ENCODE measurements around the gene RRBP1.

Gene RRBP1

DNA sequence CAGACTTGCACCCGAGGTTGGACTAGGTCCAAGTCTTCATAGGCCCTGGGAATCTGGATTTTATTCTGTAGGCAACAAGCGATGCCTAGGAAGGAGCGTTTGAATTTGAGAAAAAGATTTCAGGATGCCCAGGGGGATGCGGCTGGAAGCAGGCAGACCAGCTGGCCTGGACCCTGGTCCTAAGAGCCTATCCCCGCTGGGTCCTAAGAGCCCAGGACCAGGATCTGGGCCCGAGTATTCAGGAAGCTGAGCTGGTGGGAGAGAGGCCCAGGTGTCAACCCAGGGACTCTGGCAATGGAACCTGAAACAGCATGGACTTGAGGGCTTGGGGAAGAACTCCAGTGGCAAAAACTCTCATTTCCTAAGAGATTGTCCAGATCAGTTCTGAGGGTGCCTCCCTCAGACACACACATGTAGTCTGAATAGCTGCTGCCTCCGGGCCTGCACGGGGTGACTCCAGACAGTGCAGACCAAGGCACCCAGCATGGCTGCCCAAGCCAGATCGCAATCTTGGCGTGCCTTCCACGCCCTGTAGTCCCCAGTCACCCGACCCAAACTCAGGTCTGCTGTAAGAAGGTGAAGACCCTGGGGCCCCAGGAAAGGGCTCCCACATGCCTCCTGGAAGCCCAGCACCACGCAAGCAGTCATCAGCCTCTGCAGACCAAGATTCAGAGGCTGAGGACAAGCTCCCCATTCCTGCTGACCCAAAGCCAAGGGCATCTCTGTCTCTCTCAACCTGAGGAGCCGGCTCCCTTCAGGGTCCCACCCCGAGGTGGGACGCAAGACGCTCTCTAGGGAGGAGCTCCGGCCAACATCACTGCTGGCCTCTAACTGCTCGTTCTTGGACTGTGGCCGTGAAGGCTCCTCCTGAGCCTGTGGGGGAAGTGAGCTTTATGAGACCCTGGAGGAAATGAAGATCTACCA lies 34.4 kb downstream of the RRBP1 start:
- no peak for DNase-seq

DNA sequence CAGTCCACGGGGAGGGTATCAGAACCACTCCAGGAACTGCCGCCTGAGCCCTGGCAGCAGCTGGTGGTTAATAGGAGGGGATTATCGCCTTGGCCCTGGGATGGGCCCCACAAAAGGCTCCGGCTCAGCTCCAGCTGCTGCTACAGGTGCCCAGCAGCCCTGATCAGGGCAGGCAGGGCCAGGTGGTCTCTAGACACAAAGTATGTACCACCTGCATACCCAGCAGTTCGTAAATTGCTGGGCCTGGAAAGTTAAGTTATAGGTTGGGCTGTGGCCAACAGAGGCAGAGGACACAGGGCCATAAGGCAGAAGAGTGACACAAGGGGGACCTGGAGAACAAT lies 35.1 kb downstream of the RRBP1 start:
- DNase-seq: peak; percentile 46

DNA sequence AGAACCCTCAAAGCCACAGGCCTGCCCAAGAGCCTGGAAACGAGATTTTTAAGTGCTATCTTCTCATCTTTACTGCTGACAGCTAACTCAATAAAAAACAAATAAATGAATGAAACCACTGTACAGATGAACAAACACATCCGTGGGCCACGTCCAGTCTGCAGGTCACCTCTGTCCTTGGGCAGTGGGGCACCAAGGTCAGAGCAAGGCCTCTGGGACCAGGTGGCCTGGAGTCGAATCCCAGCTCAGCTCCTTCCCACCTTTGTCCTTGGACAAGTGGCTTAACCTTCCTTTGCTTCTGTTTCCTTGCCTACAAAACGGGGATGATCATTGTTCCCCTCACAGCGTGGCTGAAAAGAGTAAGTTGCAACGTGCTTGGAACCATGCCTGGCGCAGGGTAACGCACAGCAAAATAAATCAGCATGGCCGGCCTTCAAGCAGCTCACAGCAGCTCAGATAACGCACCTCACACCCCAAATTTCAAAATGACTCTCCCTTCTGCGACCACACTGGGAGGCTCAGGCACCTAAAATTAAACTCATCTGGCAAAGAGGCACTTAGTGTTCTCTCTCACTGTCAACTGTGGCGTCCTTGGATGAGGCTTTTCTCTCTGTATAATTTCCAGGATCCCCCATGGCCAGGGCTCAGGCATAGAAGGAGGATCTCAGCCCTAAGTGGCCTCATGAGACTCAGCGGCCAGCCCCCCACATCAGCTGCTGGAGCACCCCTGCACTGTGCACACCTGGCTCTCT lies 35.7 kb downstream of the RRBP1 start:
- peak; percentile 34 for DNase-seq

DNA sequence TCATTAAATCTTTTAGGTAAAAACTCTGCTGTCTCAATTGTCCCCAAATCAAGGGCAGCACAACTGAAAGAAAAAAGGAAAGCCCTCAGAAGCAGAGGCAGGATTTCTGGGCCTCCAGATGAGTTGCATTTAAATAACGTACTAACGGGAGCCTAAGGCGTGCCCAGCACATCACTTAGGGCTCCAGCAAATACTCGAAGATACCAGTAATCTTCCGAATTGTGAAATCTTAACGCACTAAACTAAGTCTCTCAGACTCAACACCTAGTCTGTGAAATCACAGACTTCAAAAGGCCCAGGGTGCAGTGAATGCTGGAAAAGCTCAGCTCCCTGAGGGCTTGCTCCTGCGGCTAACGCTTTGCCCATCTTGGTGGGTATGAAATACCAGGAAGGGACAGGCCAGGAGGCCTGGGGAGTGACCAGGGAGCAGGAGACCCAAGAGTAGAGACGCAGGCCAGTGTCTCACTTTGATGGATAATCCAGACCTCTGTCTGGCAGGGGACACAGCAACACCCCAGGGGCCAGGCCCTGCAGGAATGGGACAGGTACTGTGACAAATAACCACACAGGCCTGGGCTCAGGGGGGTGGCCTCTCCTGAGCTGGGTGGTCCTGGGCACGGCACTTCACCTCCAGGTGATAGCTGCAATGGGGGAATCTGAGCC lies 36.4 kb downstream of the RRBP1 start:
- DNase-seq: no peak

DNA sequence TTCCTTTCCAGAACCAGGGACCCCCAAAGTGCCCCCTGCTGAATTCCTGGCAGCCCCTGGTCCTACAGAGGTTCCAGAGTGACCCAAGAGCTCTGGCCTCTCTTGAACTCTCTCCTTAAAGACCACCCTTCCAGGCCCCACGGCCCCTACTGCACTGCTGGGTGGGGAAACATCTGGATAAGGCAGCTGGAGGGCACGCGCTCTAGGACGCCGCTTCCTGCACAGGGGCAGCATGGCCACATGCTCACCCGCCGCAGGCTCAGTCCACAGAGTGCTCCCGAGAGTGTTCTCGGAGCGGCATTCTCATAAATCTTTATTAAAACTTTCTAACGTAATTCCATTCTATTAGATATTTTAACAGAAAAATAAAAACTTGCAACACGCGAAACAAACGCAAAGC lies 37.0 kb downstream of the RRBP1 start:
- no peak for DNase-seq

DNA sequence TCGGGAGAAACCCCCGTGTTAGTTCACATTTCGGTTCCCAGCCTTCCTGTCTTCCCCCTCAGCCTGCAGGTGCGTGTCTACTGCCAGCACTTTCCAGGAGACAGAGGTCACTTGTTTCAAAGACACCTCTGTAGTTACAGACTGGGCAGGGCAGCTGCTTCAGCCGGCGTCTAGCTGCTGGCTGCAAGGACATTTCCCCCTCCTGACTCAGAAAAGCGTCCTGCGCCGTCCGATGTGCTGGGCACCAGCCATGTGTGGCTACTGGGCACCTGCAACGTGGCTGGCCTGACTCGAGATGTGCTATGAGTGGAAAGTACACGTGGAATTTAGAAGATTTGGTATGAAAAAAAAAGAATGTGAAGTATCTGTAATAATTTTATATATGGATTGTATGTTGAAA lies 37.6 kb downstream of the RRBP1 start:
- no peak for DNase-seq

DNA sequence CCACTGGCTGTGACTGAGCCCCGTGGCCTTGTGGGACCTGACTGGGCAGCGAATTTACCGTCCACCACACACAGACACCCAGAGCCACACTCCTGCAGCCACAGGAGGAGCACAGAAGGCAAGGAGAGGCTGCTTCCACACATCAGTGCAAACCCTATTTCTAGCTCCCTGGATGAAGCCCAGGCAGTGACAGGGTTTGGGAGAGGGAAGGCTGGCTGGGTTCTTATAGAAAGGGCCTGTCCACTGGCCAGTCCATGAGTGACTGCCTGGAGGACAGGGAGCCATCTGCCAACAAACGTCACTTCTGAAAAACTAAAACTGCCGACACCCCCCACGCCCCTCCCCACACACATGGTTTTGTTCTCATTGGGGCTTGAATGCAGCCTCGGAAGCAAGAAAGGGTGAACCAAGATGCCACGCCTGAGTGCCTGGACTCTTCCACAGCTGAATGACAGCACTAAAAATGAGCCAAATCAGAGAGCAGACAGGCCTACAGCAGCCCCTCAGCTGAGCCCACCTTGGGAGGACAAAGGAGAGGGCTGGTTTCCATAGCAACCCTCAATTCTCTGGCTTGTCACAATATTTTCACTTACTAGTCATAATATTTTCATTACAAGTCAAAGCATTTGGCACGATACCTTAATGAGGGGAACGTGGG lies 38.4 kb downstream of the RRBP1 start:
- no peak for DNase-seq

DNA sequence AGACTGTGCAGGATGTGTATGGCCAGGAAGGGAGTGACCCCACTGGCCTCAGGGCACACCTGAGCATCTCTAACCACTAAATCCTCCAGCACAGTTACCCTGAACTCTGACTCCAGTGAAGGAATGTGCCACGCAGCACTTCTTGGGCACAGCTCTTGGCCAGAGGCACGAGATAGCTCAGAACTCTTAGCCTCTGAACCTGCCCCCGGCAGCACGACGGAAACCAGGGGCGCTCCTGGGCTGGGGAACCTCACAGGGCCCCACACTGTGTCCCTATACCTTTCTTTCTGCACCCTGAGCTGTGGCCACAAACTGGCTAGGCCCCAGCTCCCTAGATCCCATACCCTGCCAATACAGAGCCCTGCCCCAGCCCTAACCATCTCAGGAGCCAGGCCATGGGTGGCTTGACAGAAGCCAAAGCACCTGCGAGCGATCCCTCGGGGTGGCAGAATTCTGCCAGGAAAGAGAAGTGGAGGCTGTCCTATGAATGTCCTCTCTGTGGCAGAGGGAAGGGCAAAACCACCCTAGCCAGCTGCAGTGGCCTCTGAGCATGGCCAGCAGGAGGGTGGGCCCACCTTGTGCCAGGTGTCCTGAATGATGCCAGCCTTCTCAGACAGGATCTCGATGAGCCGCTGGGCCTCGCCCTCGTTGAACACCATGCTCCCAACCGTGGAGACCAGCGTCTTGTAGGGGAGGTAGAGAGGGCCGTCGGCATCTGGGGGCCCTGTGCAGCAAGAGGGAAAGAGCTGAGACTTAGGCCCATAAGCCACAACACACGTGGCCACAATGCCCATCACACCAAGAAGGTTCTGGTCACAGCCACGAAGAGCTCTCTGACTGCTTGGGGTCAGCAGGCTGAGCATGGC lies 39.4 kb downstream of the RRBP1 start:
- DNase-seq: no peak

DNA sequence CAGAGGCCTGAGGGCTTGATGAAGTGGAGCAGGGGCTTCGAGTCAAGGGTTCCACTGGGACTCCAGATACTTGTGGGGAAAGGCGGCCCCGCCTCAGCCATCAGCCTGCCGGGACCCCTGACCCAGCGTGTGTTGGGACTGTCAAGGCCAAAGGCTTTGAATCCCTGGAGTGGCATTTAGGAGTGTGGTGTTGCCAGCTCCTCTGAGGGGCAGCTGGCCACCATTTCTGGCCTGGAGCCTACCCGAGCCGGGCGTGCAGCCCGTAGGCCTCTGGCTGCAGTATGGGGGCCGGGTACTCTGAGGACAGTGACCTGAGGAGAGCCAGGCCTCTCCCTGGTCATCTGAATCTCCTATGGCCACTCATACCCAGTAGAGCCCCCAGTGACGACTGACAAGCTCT lies 40.0 kb downstream of the RRBP1 start:
- no peak for DNase-seq

DNA sequence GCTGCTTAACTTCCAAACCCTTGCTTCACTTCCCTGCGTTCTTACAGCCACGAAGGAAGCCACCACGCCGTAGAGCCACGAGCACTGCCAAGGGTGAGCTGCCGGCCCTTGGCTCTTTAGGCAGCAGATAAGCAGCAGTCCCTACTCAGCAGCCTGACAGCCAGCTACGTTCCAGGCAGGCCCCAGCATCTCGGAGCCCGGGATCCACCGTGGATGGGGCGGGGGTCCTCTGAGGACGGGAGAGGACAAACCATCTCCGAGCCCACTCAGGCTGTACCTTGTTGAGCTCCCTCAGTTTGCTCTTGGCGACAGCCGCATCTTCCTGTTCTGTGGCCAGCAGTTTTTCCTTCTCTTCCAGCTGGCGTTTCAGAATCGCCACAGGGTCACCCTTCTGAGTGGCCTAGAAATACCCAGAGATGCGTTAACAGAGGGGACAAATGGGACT lies 40.5 kb downstream of the RRBP1 start:
- DNase-seq: no peak

DNA sequence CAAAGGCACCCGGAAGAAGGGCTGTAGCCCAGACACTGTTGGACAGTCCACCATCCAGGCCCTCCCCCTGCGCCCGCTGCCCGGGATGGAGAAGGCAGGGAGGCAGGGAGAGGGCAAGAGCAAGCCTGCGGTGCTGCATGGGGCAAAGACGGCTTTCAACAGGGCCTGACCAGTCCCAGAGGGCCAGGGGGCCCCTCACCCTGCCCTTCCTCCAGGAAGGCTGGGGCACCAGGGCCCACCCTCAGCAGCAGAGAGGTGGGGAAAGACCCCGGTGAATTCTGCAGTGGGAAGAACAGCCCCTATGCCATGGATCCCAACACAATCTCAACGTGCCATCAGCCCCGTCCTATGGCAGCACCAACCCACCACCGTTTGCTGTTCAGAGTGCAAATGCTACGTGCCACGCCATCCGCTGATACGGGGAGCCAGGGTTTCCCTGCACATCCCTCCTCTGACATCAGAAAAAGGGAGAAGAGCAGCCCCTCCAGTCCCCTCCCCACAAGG lies 41.1 kb downstream of the RRBP1 start:
- no peak for DNase-seq

DNA sequence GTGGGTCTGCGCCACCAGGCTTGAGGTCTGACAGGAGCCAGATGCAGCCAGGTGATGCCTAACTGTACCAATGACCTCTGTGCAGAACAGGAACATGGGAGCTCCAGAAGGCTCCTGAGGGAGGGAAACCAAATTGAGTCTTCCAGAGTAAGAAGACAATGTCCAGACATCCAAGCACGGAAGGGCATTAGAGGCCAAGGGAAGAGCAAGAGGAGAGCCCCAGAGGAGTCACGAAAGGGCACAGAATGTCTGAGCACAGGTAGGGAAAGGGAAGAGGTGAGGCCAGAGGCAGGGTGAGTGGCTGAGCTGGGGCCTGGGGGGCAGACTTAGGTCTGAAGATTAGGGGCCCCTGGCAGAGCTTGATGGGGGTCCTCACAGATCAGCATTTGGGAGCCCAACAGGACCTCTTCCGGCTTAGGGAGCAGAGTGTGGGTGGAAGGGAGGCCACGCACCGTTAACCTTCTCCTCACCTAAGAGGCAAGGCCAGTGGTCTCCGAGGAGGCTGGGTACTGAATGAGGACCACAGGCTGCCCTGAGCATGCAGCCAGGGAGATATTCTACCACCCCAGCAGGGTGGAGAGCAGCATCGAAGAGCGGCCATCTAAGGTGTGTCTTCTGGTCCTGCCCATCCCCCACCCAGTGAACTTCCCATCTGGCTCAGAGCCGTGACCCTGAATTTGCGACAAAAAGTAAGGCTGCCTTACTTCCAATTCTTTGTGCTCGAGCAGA lies 41.7 kb downstream of the RRBP1 start:
- no peak for DNase-seq

DNA sequence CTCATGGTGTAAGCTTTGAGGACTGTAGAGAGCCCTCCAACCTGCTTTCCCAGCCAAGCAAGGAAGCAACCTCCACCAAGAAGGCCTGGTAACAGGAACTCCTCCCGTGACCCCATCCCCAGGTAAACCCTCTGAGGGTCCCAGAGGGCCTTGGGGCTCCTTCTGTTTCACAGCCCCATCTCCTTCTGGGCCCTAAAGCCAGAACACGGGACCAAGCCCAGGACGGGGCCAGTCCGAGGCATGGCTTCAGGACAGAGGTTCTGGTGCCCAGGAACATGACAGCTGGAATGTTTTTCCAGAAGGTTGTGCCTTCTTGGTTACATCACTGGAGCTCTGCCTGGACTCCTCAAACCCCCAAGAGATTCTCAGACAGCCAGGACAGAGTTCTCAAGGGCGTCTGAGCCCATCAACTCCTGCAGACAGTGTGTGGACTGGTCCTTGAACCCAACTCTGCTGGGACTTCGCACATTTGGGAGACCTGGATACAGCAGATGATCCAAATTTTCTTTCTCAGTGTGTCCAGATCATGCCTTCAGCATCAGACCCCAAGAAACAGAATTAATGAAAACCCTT lies 43.1 kb downstream of the RRBP1 start:
- no peak for DNase-seq

DNA sequence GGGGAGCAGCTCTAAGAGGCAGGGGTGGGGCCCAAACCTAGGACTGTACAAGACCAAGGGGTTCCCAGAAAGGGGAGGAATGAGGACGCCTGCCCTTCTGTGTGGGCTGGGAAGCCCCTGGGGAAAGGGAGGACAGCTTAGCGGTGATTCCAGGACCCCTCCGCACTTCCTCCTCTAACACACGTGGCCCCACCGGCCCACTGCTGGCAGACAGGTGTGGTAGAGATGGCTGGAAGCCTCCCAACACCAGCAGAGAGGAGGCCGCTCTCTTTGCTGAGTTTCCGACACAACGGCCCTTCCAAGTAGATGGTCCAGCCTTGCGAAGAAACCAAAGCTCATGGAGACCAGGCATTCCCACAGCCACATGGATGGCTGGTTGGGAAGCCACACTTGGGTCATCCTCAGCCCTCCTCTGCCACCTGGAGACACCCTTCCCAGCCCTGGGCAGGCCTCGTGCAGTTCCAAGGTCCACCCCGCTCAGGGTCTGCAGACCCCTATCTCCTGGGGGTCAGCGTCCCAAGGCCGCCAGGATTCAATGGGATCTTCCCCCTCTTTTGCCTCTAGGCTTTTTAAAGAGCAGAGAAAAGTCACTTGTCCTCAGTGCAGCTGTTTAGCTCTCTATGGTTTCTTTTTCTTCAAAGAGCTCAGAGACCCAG lies 43.9 kb downstream of the RRBP1 start:
- DNase-seq: no peak

DNA sequence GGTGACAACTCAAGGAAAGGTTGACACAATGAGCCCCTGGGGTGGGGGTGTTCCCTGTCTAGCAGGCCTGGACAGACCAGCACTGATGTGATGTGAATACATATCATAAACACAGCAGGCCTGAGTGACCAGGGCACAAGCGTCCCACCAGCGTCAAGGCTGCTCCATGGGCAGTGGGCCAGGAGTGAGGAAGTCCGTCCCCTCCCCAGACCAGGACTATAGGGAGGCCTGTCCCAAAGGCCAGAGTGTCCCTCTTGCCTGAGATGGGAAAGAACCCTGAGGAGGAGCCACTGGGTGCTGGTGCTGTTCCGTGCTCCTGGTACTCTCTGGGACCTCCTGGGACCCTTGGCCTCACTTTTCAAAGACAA lies 44.6 kb downstream of the RRBP1 start:
- no peak for DNase-seq

DNA sequence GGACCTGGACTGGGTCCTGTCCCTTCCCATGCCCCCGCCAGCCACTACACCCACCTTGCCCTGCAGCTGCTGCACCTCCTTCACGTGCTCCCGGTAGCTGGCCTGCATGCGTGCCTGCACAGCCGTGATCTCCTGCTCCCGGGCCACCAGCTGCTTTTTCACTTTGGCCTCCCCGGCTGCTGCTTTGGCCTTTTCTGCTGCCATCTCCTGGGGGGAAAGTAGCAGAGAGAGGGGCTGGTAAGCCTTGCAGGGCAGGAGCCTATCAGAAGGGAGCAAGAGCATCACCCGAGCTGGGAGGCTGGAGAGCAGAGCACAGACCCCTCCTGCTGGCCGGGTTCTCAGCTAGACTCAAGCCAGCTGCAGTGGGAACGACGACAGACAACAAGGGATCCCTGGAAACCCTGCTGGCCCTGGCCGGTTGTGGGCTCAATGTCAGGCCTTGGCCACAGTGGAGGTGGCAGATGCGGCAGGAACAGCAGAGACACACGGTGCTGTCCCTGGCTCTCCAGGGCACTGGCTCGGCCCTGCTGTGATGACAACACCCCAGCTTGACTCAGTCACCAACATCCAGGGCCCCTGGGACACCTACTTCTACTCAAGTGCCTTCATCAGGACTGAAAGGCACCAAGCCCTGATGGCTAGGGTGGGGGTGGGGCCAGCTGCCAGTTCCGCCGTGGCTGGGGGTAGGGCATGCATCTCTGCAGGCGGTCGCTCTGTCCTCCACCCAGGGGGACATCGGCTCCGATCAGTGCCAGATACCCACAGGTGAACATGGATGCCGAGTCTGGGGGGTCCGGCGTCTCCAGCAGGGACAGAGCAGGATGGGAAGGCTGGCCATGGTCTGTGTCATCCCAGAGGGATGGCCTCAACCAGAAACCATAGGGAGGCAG lies 45.3 kb downstream of the RRBP1 start:
- no peak for DNase-seq

DNA sequence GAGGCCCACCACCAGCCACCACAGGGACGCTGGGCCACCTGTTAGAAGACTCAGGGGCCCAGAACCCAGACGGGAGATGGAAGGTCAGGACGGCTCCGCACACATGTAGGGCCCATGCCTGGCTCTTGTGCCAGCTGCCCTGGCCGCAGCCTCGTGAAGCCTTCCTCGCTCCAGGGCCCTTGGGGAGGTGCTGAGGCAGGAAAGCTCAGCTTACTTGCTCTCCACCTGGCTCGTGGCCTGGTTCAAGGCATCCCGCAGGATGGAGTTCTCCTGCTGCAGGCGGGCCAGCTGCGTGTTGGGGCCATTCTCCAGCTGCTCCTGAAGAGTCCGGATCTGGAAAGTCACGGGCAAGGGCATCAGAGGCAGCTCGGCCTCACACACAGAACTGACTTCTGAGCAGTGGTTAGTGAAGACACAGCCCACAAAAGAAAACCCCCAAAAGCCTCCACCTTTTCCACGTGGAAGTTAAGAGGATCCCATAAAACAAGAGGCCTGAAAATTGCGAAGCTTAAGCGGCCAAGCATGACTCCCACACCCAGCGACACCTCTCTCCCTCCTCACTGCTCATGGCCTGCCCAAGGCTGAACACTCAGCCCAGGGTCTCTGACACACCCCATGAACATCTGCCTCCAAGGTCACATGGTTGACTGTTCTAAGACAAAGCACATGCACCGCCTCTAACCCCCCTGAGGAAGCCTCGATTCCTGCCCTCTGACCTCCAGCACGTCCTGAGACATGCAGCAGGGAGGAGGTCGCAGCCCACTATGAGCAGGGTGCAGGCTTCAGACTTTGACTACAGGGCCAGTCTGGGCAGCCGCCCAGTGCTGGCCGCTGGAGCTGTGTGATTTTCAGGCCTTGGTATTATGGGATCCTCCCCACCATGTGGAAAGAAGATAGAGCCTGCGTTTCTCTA lies 46.5 kb downstream of the RRBP1 start:
- no peak for DNase-seq

DNA sequence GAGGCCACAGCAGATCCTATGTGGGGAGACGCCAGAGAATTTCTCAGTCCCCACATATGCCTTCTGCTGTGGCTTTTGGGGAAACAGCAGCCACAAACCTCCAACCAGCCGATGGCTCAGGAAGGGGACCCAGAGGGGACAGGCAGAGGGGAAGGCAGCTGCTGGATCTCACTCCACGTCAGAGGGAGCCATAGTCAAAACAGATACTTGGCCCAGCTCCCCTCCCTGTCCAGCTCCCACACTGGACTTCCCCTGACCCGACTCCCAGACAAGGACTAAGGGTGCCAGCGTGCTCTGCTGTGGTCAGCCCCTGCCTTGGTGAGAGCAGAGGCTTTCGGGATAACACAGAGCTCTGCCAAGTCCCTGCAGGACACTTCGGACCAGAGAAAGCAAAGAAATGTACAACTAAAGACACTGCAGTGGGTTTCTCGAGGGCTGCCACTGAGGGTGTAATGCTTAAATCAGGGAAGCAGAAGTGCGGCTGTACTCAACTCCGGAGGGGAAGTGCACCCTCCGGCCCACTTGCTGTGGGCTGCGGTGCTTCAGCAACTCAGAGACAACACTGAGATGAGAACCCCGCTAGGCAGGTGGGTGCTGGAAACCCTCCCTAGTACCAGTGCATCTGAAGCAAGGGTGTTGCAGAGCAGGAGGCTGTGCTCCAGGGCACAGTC lies 47.2 kb downstream of the RRBP1 start:
- no peak for DNase-seq
